GM23248 (cell line): ENCODE results near the gene SH2D3A. TPM values are rescaled to one million over a fixed set of nuclear protein-coding genes. Genes with fewer than 3 reads are reported as not detected.

Experiments
- DNase-seq: peaks from one replicate; pipeline ENCODE4 v3.0.0-alpha.2; 2015
- H2AFZ ChIP-seq: fragments of 200-600 bp; sonication (generic); 2 replicates; pipeline ENCODE4 v1.6.1; 2016; ENCODE audit warnings: antibody characterized with exemption
- H3F3A ChIP-seq: fragments of 200-600 bp; sonication (generic); 2 replicates; pipeline ENCODE4 v1.6.1; 2016; ENCODE audit warnings: mild to moderate bottlenecking, antibody characterized with exemption, mixed run types; ENCODE audit not compliant: insufficient read depth
- H3K27ac ChIP-seq: fragments of 200-600 bp; sonication (generic); 2 replicates; pipeline ENCODE4 v1.5.1; 2016; ENCODE audit warnings: mild to moderate bottlenecking
- H3K27me3 ChIP-seq: fragments of 200-600 bp; sonication (generic); replicated peaks from 2 replicates; pipeline ENCODE4 v1.6.1; 2016; ENCODE audit warnings: mild to moderate bottlenecking; ENCODE audit not compliant: insufficient read depth
- H3K36me3 ChIP-seq: fragments of 200-600 bp; sonication (generic); 2 replicates; pipeline ENCODE4 v1.6.1; 2016; ENCODE audit warnings: low read depth, mild to moderate bottlenecking
- H3K4me1 ChIP-seq: fragments of 200-600 bp; sonication (generic); 2 replicates; pipeline ENCODE4 v1.6.1; 2016; ENCODE audit warnings: mild to moderate bottlenecking; ENCODE audit not compliant: insufficient read depth
- H3K4me2 ChIP-seq: fragments of 200-600 bp; sonication (generic); one replicate; pipeline ENCODE4 v1.6.1; 2016; ENCODE audit warnings: mild to moderate bottlenecking; ENCODE audit not compliant: unreplicated experiment
- H3K4me3 ChIP-seq: fragments of 200-600 bp; sonication (generic); 2 replicates; pipeline ENCODE4 v1.5.1; 2016; ENCODE audit warnings: mild to moderate bottlenecking
- H3K79me2 ChIP-seq: fragments of 200-600 bp; sonication (generic); 2 replicates; pipeline ENCODE4 v1.6.1; 2016; ENCODE audit warnings: mild to moderate bottlenecking; ENCODE audit not compliant: insufficient read depth
- H3K9ac ChIP-seq: fragments of 200-600 bp; sonication (generic); 2 replicates; pipeline ENCODE4 v1.6.1; 2016; ENCODE audit warnings: mild to moderate bottlenecking
- H3K9me2 ChIP-seq: fragments of 200-600 bp; sonication (generic); 2 replicates; pipeline ENCODE4 v1.6.1; 2016; ENCODE audit warnings: mixed run types, mild to moderate bottlenecking, moderate library complexity; ENCODE audit not compliant: insufficient read depth
- H3K9me3 ChIP-seq: fragments of 200-600 bp; sonication (generic); one replicate; pipeline ENCODE4 v1.6.1; 2017; ENCODE audit warnings: low read depth
- H4K20me1 ChIP-seq: fragments of 200-600 bp; sonication (generic); 2 replicates; pipeline ENCODE4 v1.6.0; 2016; ENCODE audit not compliant: insufficient read depth
- EZH2 ChIP-seq: fragments of 200-600 bp; sonication (generic); IDR thresholded peaks from 2 replicates; pipeline ENCODE4 v1.6.1; 2018; ENCODE audit warnings: antibody characterized with exemption, mild to moderate bottlenecking; ENCODE audit not compliant: insufficient read depth, poor library complexity, severe bottlenecking
- EZH2phosphoT487 ChIP-seq: fragments of 200-600 bp; sonication (generic); IDR thresholded peaks from 2 replicates; pipeline ENCODE4 v1.6.1; 2018; ENCODE audit warnings: antibody characterized with exemption, moderate library complexity, mild to moderate bottlenecking, low read depth; ENCODE audit not compliant: insufficient read depth
- WGBS, 2 experiments: methylation state at CpG; one replicate each; pipeline ENCODE4 v1.1.6; 2015 to 2017; ENCODE audit warnings: low lambda C conversion rate in 2 of 2, low coverage in 1 of 2; ENCODE audit errors: missing lambda C conversion rate in 2 of 2; 5-methylcytosine and 5-hydroxymethylcytosine counted together
- in situ Hi-C: fragments of 300-500 bp; cut with MboI; formaldehyde crosslinking; loops from 2 replicates; pipeline ENCODE4 v1.15.0; 2020
- polyA plus RNA-seq: library from polyadenylated mRNA; unstranded; fragments of >200 nt; fragmentation: Nextera tagmentation; extraction: Ambion mirVana; gene quantifications from 2 replicates; pipeline ENCODE4 v1.2.1, GENCODE V29; 2016
- total RNA-seq: library from RNA; depleted of rRNA; stranded (reverse); fragments of >200 nt; shearing (Covaris generic); gene quantifications from 2 replicates; pipeline ENCODE4 v1.2.3, GENCODE V29; 2014

Gene SH2D3A
- total and polyA plus RNA-seq, 2 experiments from 2014 or later = not detected

DNA sequence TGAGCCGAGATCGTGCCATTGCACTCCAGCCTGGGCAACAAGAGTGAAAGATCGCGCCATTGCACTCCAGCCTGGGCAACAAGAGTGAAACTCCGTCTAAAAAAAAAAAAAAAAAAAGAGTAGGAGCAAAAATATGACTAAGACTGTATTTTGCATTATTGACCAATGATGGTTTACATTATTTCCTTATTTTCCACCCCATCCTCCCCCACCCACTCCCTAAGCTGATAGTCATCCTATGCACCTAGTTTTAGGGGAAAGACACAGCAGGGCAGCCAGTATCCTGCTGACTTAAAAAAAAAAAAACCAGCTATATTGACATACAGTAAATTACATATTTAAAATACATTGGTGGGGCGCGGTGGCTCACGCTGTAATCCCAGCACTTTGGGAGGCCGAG, 30.4 kb upstream of the SH2D3A start:
- no peak for TF ChIP-seq EZH2
- TF ChIP-seq EZH2phosphoT487 = no peak
- Histone ChIP-seq H3K4me2 (no peak overlapping the region), H3K9ac (no peak overlapping the region), H3K9me3 (no peaks in the 10 kb centered on the region), H3K27me3 (peaks cover 3% of the 10 kb centered on the region; the same call in 1 of the 2 replicates), H2AFZ (no peak overlapping the region), H3K4me3 (no peak overlapping the region), H3K27ac (no peak overlapping the region), H3K4me1 (peaks cover 7% of the 10 kb centered on the region), H3K36me3 (no peaks in the 10 kb centered on the region), H4K20me1 (no peaks in the 10 kb centered on the region), H3F3A (no peaks in the 10 kb centered on the region), H3K79me2 (no peaks in the 10 kb centered on the region), H3K9me2 (no peaks in the 10 kb centered on the region)
- 87 to 88% methylated on average over 8 to 9 of the region's 9 CpGs for WGBS, 2 experiments
- DNase-seq = no peak
- in situ Hi-C loops = no loop called here

GRCh38 chr19:6796278-6796677, 29.0 kb upstream of the SH2D3A start:
- Histone ChIP-seq H3K4me2 (no peak overlapping the region), H3K27ac (no peak overlapping the region), H3K4me1 (peaks cover 1% of the 10 kb centered on the region), H3K4me3 (no peak overlapping the region), H3K9ac (no peak overlapping the region), H3K9me2 (no peaks in the 10 kb centered on the region), H3K27me3 (peaks cover 7% of the 10 kb centered on the region; the same call in 1 of the 2 replicates), H4K20me1 (no peaks in the 10 kb centered on the region), H3F3A (no peaks in the 10 kb centered on the region), H2AFZ (no peak overlapping the region), H3K36me3 (no peaks in the 10 kb centered on the region), H3K79me2 (no peaks in the 10 kb centered on the region), H3K9me3 (no peaks in the 10 kb centered on the region)
- no peak for DNase-seq
- no peak for TF ChIP-seq EZH2phosphoT487
- TF ChIP-seq EZH2 = no peak
- 71 to 74% methylated on average over 4 of the region's 4 CpGs for WGBS, 2 experiments
- in situ Hi-C loops = no loop called here

- Histone ChIP-seq H3K27me3 (peaks cover 9% of the 10 kb centered on the region; the same call in 1 of the 2 replicates), H3K9ac (no peak overlapping the region), H3K27ac (no peak overlapping the region), H3K9me2 (no peaks in the 10 kb centered on the region), H3K4me1 (no peaks in the 10 kb centered on the region), H2AFZ (no peak overlapping the region), H3F3A (no peaks in the 10 kb centered on the region), H3K79me2 (no peaks in the 10 kb centered on the region), H3K4me2 (no peak overlapping the region), H4K20me1 (no peaks in the 10 kb centered on the region), H3K9me3 (no peaks in the 10 kb centered on the region), H3K4me3 (no peak overlapping the region), H3K36me3 (no peaks in the 10 kb centered on the region)
- 64 to 68% methylated on average over 13 of the region's 13 CpGs for WGBS, 2 experiments
- in situ Hi-C loops = no loop called here
- TF ChIP-seq EZH2phosphoT487 (no peak), EZH2 (no peak)
- peak; percentile 4 for DNase-seq
Observed at GRCh38 chr19:6794686-6795431, 27.6 kb upstream of the SH2D3A start.

- Histone ChIP-seq H3K9ac (no peak overlapping the region), H3F3A (no peaks in the 10 kb centered on the region), H3K4me3 (no peak overlapping the region), H3K4me2 (no peak overlapping the region), H2AFZ (no peak overlapping the region), H4K20me1 (no peaks in the 10 kb centered on the region), H3K27ac (no peak overlapping the region), H3K79me2 (no peaks in the 10 kb centered on the region), H3K9me2 (no peaks in the 10 kb centered on the region), H3K36me3 (no peaks in the 10 kb centered on the region), H3K9me3 (no peaks in the 10 kb centered on the region), H3K27me3 (peaks cover 9% of the 10 kb centered on the region; the same call in 1 of the 2 replicates), H3K4me1 (no peaks in the 10 kb centered on the region)
- TF ChIP-seq EZH2phosphoT487 = no peak
- no peak for TF ChIP-seq EZH2
- DNase-seq = no peak
- WGBS, 2 experiments = 48 to 54% methylated on average over 5 of the region's 5 CpGs
- in situ Hi-C loops = no loop called here
Observed at GRCh38 chr19:6793973-6794372, 26.7 kb upstream of the SH2D3A start.
